HepG2 (cell line): ENCODE data around the gene FAM3D. TPM values are rescaled to one million over a fixed set of nuclear protein-coding genes. Genes with fewer than 3 reads are reported as not detected.

Experiments
- ATAC-seq: fragments of 200-7000 bp; cut with Tn5 transposase; 3 replicates; pipeline ENCODE4 v1.9.1; 2020; ENCODE audit warnings: mild to moderate bottlenecking, moderate library complexity
- BruUV-seq: library from RNA; stranded (reverse); fragments of 400-500 nt; replicated peaks from 2 replicates; lab custom pipeline; 2021; lab: Mats Ljungman, UMichigan
- CTCF ChIA-PET: fragments of 300-600 bp; formaldehyde crosslinking; extraction: SDS; loops from one replicate; lab custom pipeline; 2021; ENCODE audit warnings: low total read pairs, inconsistent platforms, low intra/inter-chr PET ratio; lab: Yijun Ruan, JAX
- POLR2A ChIA-PET: fragments of 350-600 bp; sonication (Branson Sonifier 250); formaldehyde crosslinking; loops from one replicate; lab custom pipeline; 2020; ENCODE audit warnings: antibody characterized with exemption, inconsistent platforms; lab: Yijun Ruan, JAX
- DNase-seq: peaks from one replicate; pipeline ENCODE4 v3.0.0-alpha.2; 2015; ENCODE audit warnings: low spot score
- FAIRE-seq: peaks from 3 replicates; lab custom pipeline; 2011; peaks lifted over from hg19 to GRCh38; lab: Jason Lieb, UNC
- H2AFZ ChIP-seq: one replicate; pipeline ENCODE4 v1.6.1; 2011; ENCODE audit warnings: low read length, inconsistent platforms
- H3K27ac ChIP-seq: fragments of 300-600 bp; 3 replicates; pipeline ENCODE4 v1.8.0; 2011; ENCODE audit warnings: mixed run types, mild to moderate bottlenecking, mixed read lengths, low read length, inconsistent platforms; ENCODE audit not compliant: insufficient read depth; ENCODE audit errors: extremely low read length
- H3K27me3 ChIP-seq, 2 experiments: fragments of 200-600 bp in 1 of 2; 2 replicates in 1 of 2; 3 replicates in 1 of 2; pipeline versions ENCODE4 v1.6.0 to v1.8.0; 2011; ENCODE audit warnings: low read length in 2 of 2, mild to moderate bottlenecking in 2 of 2, moderate library complexity in 2 of 2, inconsistent platforms in 1 of 2; ENCODE audit not compliant: insufficient read depth in 2 of 2, control insufficient read depth in 1 of 2
- H3K36me3 ChIP-seq, 2 experiments: fragments of 200-600 bp in 1 of 2; replicated peaks in 1 of 2; 2 replicates in 1 of 2; 3 replicates in 1 of 2; pipeline versions ENCODE4 v1.5.1 to v1.8.0; 2011; ENCODE audit warnings: low read length in 2 of 2, inconsistent platforms in 1 of 2; ENCODE audit not compliant: insufficient read depth in 2 of 2, control insufficient read depth in 1 of 2
- H3K4me1 ChIP-seq: 2 replicates; pipeline ENCODE4 v1.5.1; 2012; ENCODE audit warnings: low read length, inconsistent platforms; ENCODE audit not compliant: insufficient read depth
- H3K4me2 ChIP-seq: 2 replicates; pipeline ENCODE4 v1.6.0; 2011; ENCODE audit warnings: low read depth, low read length, inconsistent platforms
- H3K4me3 ChIP-seq, 3 experiments: fragments of 200-600 bp in 1 of 3; sonication (generic), shearing (Covaris generic) in 1 of 3; replicated peaks in 1 of 3; 2 replicates each; pipeline ENCODE4 v1.5.1; 2011 to 2016; ENCODE audit warnings: low read length in 3 of 3, inconsistent platforms in 2 of 3, low read depth in 2 of 3, mild to moderate bottlenecking in 2 of 3, control low read depth in 1 of 3, mixed read lengths in 1 of 3; ENCODE audit not compliant: insufficient read depth in 1 of 3
- H3K79me2 ChIP-seq: one replicate; pipeline ENCODE4 v1.6.1; 2011; ENCODE audit warnings: low read length, inconsistent platforms; ENCODE audit not compliant: insufficient read depth
- H3K9ac ChIP-seq: 2 replicates; pipeline ENCODE4 v1.6.0; 2011; ENCODE audit warnings: mild to moderate bottlenecking, low read depth, low read length, inconsistent platforms; ENCODE audit not compliant: insufficient read depth
- H3K9me3 ChIP-seq: 2 replicates; pipeline ENCODE4 v1.5.1; 2012; ENCODE audit warnings: mild to moderate bottlenecking, low read length
- H4K20me1 ChIP-seq: 2 replicates; pipeline ENCODE4 v1.6.0; 2011; ENCODE audit warnings: inconsistent platforms, mild to moderate bottlenecking, low read length, moderate library complexity; ENCODE audit not compliant: insufficient read depth
- AGO1 ChIP-seq: fragments of 200-400 bp; formaldehyde crosslinking; IDR thresholded peaks from 2 replicates; pipeline ENCODE4 v1.6.1; 2017; ENCODE audit warnings: mild to moderate bottlenecking, low read depth, low read length, moderate library complexity; ENCODE audit not compliant: poor library complexity, severe bottlenecking
- BCLAF1 ChIP-seq: fragments of 450-650 bp; IDR thresholded peaks from 2 replicates; pipeline ENCODE4 v1.6.1; 2017; ENCODE audit warnings: mild to moderate bottlenecking
- CTCF ChIP-seq: sonication (generic); formaldehyde crosslinking; IDR thresholded peaks from 2 replicates; pipeline ENCODE4 v1.5.0; 2020; ENCODE audit warnings: mild to moderate bottlenecking, missing genetic modification reagents, moderate library complexity
- FOSL2 ChIP-seq: sonication (generic); formaldehyde crosslinking; IDR thresholded peaks from 2 replicates; pipeline ENCODE4 v1.4.0; 2020; ENCODE audit warnings: missing genetic modification reagents
- KDM2A ChIP-seq: sonication (generic); formaldehyde crosslinking; IDR thresholded peaks from 2 replicates; pipeline ENCODE4 v1.4.0; 2020; ENCODE audit warnings: low read depth, missing genetic modification reagents, borderline replicate concordance
- MIER2 ChIP-seq: IDR thresholded peaks from 2 replicates; pipeline ENCODE4 v1.6.1; 2016; ENCODE audit warnings: missing biosample characterization, missing genetic modification reagents
- REPIN1 ChIP-seq: sonication (generic); formaldehyde crosslinking; IDR thresholded peaks from 2 replicates; pipeline ENCODE4 v1.8.0; 2022; ENCODE audit warnings: missing genetic modification reagents, low read depth, mild to moderate bottlenecking, borderline replicate concordance
- SALL1 ChIP-seq: sonication (generic); formaldehyde crosslinking; IDR thresholded peaks from 2 replicates; pipeline ENCODE4 v1.8.0; 2022; ENCODE audit warnings: mild to moderate bottlenecking, missing genetic modification reagents
- SPEN ChIP-seq: sonication (generic); formaldehyde crosslinking; IDR thresholded peaks from 2 replicates; pipeline ENCODE4 v1.5.1; 2020; ENCODE audit warnings: low read depth, mild to moderate bottlenecking, missing genetic modification reagents
- XRCC5 ChIP-seq: fragments of 200-400 bp; formaldehyde crosslinking; optimal IDR thresholded peaks from 2 replicates; pipeline ENCODE3; 2017; ENCODE audit warnings: mild to moderate bottlenecking, low read length
- ZBTB33 ChIP-seq: sonication (generic); formaldehyde crosslinking; IDR thresholded peaks from 2 replicates; pipeline ENCODE4 v1.4.0; 2020; ENCODE audit warnings: missing genetic modification reagents
- ZFX ChIP-seq: sonication (generic); formaldehyde crosslinking; IDR thresholded peaks from 2 replicates; pipeline ENCODE4 v1.4.0; 2020; ENCODE audit warnings: mild to moderate bottlenecking, low read depth, missing genetic modification reagents, moderate library complexity
- ZNF501 ChIP-seq: sonication (generic); formaldehyde crosslinking; IDR thresholded peaks from 2 replicates; pipeline ENCODE4 v1.5.1; 2020; ENCODE audit warnings: mild to moderate bottlenecking, moderate library complexity, missing genetic modification reagents
- ZNF550 ChIP-seq: sonication (generic); formaldehyde crosslinking; IDR thresholded peaks from 2 replicates; pipeline ENCODE4 v1.4.0; 2020; ENCODE audit warnings: mild to moderate bottlenecking, missing genetic modification reagents, borderline replicate concordance
- ZNF773 ChIP-seq: sonication (generic); formaldehyde crosslinking; IDR thresholded peaks from 2 replicates; pipeline ENCODE4 v1.4.0; 2020; ENCODE audit warnings: missing genetic modification reagents, borderline replicate concordance
- WGBS: methylation state at CpG from one replicate; pipeline ENCODE4 v1.1.6; 2017; ENCODE audit warnings: low lambda C conversion rate; 5-methylcytosine and 5-hydroxymethylcytosine counted together
- in situ Hi-C: cut with HindIII; loops from 2 replicates; pipeline ENCODE4 v1.10.0; 2017; ENCODE audit warnings: low pct_unique_long_range_greater_than_20kb; ENCODE audit not compliant: extremely low pct_ligation_motif_present
- intact Hi-C: fragments of 100-400 bp; cut with micrococcal nuclease; formaldehyde crosslinking; loops from one replicate; pipeline ENCODE4 v1.10.0; 2022; ENCODE audit not compliant: unreplicated experiment
- polyA plus RNA-seq, 8 experiments: library from polyadenylated mRNA; depleted of rRNA in 3 of 8; stranded (reverse) in 7 of 8; unstranded in 1 of 8; fragments of >200 nt; fragmentation: Illumina TruSeq in 4 of 8; extraction: Trizol in 4 of 8; gene quantifications; 2 replicates each; pipeline versions ENCODE4 v1.2.1 to v1.2.3, GENCODE V29; 2011 to 2016; ENCODE audit warnings: low read depth in 4 of 8, missing spikeins in 1 of 8, mixed read lengths in 1 of 8; ENCODE audit not compliant: insufficient read depth in 1 of 8
- total RNA-seq, 5 experiments: library from RNA; depleted of rRNA; stranded (reverse); fragments of >200 nt; fragmentation: Illumina TruSeq; extraction: Trizol; gene quantifications; 2 replicates each; pipeline ENCODE4 v1.2.3, GENCODE V29; 2016; ENCODE audit warnings: low read depth in 1 of 5

FAM3D gene
- total and polyA plus RNA-seq, 2 of the 13 experiments (the other 11 are each of a cell fraction or from before 2014, with no cell fraction given), result not detected

- no peak for TF ChIP-seq BCLAF1
Observed at GRCh38 chr3:58642846-58643245, 23.7 kb downstream of the FAM3D start (continued).

- no peak overlapping the region for H2AFZ ChIP-seq
- no peaks in the 10 kb centered on the region for H3K36me3 ChIP-seq
- no peaks in the 10 kb centered on the region for H3K4me1 ChIP-seq
- BruUV-seq, result no TSS peak
- ATAC-seq (peak; percentile 95), FAIRE-seq (peak; percentile 77), DNase-seq (peak; percentile 56)
- no peak overlapping the region for H3K4me2 ChIP-seq
- no peak overlapping the region for H3K27ac ChIP-seq
- ChIA-PET CTCF (interaction anchor here (0.6 to 1.4 kb wide), 3 partner anchors 18 to 1215 kb away, joined by 3 to 9 read pairs (median 3); no protein-coding TSS in a partner anchor), POLR2A (no interaction called here)
- intact Hi-C loops (loop anchor here (1.0 kb wide), 1 partner anchor 18 kb away; no protein-coding TSS in a partner anchor), in situ Hi-C loops (loop anchor here (5.0 kb wide), 1 partner anchor 411 kb away; the partner anchor contains the start of gene CFAP20DC)
- H3K4me3 ChIP-seq, result no peak overlapping the region
- WGBS, result 32% methylated on average over 10 of the region's 25 CpGs
- no peaks in the 10 kb centered on the region for H3K9me3 ChIP-seq
- no peak overlapping the region for H3K9ac ChIP-seq
- no peaks in the 10 kb centered on the region for H4K20me1 ChIP-seq
- H3K27me3 ChIP-seq, result peaks cover 4 to 27% of the 10 kb centered on the region in 2 experiments; a peak in 3 of 5 replicates
- no peaks in the 10 kb centered on the region for H3K79me2 ChIP-seq
- TF ChIP-seq ZNF550 (CRISPR knock-in tag) (no peak), CTCF (CRISPR knock-in tag) (peak; percentile 97), SALL1 (CRISPR knock-in tag) (peak; percentile 30; the same call in 1 of the 2 replicates), REPIN1 (CRISPR knock-in tag) (0 out of 2 replicates have a peak, but pooled peaks have one; percentile 25), ZNF501 (CRISPR knock-in tag) (0 out of 2 replicates have a peak, but pooled peaks have one; percentile 47), ZNF773 (CRISPR knock-in tag) (no peak), SPEN (0 out of 2 replicates have a peak, but pooled peaks have one; percentile 29), AGO1 (no peak), ZBTB33 (CRISPR knock-in tag) (0 out of 2 replicates have a peak, but pooled peaks have one; percentile 29), KDM2A (CRISPR knock-in tag) (peak; percentile 52; the same call in 1 of the 2 replicates), XRCC5 (peak; percentile 42), ZFX (peak; percentile 71), FOSL2 (CRISPR knock-in tag) (0 out of 2 replicates have a peak, but pooled peaks have one; percentile 8), MIER2 (CRISPR knock-in tag) (no peak)
Observed at GRCh38 chr3:58640700-58641372, 25.7 kb downstream of the FAM3D start.
